ENCODE results near the gene ACBD3.

GRCh38 chr1:226187019-226187322 is 430 bp upstream of the ACBD3 start:
- TF ChIP-seq POLR2A (IDR thresholded peaks at IDR 0.05) (no peak), CTCF (IDR thresholded peaks at IDR 0.05) (peak in 1 of 6 experiments; percentile 29)

Measured in Peyer's patch (tissue), 4 donors.